Measurements from ENCODE around the gene CAMTA1.
"Not testable (repeated sequence)": the region's sequence is repeated elsewhere in the genome, so short reads cannot be mapped to it uniquely, and the experiment has no call there.

GRCh38 chr1:7380068-7380467 is 594.8 kb downstream of the CAMTA1 start:
- TF ChIP-seq CTCF (IDR thresholded peaks at IDR 0.05; ENCODE audit: borderline replicate concordance, extremely low read depth, low read length, poor library complexity, severe bottlenecking); EZH2 (IDR thresholded peaks at IDR 0.05; ENCODE audit: borderline replicate concordance, low read depth, low read length, severe bottlenecking): not testable (repeated sequence)

All from DND-41 (cell line).